Smooth muscle cell (in vitro differentiated cells): ENCODE results near the gene AGPAT2. TPM values are rescaled to one million over a fixed set of nuclear protein-coding genes. Genes with fewer than 3 reads are reported as not detected.

Experiments used
- DNase-seq: peaks from one replicate; lab custom pipeline; 2025; ENCODE audit not compliant: unreplicated experiment; lab: John Stamatoyannopoulos, UW
- H2AFZ ChIP-seq: fragments of 200-600 bp; sonication (generic); 2 replicates; pipeline ENCODE4 v1.6.0; 2016; ENCODE audit warnings: antibody characterized with exemption, low read depth, mild to moderate bottlenecking
- H3F3A ChIP-seq: fragments of 200-600 bp; sonication (generic); 2 replicates; pipeline ENCODE4 v1.6.0; 2017; ENCODE audit warnings: antibody characterized with exemption, low read depth
- H3K27ac ChIP-seq: fragments of 200-600 bp; sonication (generic); 2 replicates; pipeline ENCODE4 v1.5.1; 2016; ENCODE audit warnings: low read depth, mild to moderate bottlenecking
- H3K27me3 ChIP-seq: fragments of 200-600 bp; sonication (generic); 2 replicates; pipeline ENCODE4 v1.6.1; 2016; ENCODE audit warnings: low read depth, mild to moderate bottlenecking
- H3K36me3 ChIP-seq: fragments of 200-600 bp; sonication (generic); 2 replicates; pipeline ENCODE4 v1.5.1; 2016; ENCODE audit warnings: low read depth
- H3K4me1 ChIP-seq: fragments of 200-600 bp; sonication (generic); 2 replicates; pipeline ENCODE4 v1.5.1; 2016; ENCODE audit warnings: low read depth
- H3K4me2 ChIP-seq: fragments of 200-600 bp; sonication (generic); 2 replicates; pipeline ENCODE4 v1.6.0; 2016; ENCODE audit warnings: mild to moderate bottlenecking
- H3K4me3 ChIP-seq: fragments of 200-600 bp; sonication (generic); 2 replicates; pipeline ENCODE4 v1.5.1; 2016; ENCODE audit warnings: mild to moderate bottlenecking
- H3K79me2 ChIP-seq: fragments of 200-600 bp; sonication (generic); 2 replicates; pipeline ENCODE4 v1.6.0; 2016; ENCODE audit warnings: low read depth, mild to moderate bottlenecking
- H3K9ac ChIP-seq: fragments of 200-600 bp; sonication (generic); 2 replicates; pipeline ENCODE4 v1.6.0; 2016; ENCODE audit warnings: low read depth
- H3K9me3 ChIP-seq: fragments of 200-600 bp; sonication (generic); replicated peaks from 2 replicates; pipeline ENCODE4 v1.5.1; 2016; ENCODE audit warnings: low read depth
- H4K20me1 ChIP-seq: fragments of 200-600 bp; sonication (generic); 2 replicates; pipeline ENCODE4 v1.6.0; 2016; ENCODE audit warnings: low read depth
- WGBS: methylation state at CpG from one replicate; pipeline ENCODE4 v1.1.7; 2016; ENCODE audit warnings: low lambda C conversion rate; 5-methylcytosine and 5-hydroxymethylcytosine counted together
- polyA plus RNA-seq: library from polyadenylated mRNA; unstranded; fragments of >200 nt; fragmentation: Nextera tagmentation; extraction: Ambion mirVana; gene quantifications from 2 replicates; pipeline ENCODE4 v1.2.1, GENCODE V29; 2016
- total RNA-seq: library from RNA; depleted of rRNA; stranded (reverse); fragments of >200 nt; gene quantifications from 2 replicates; pipeline ENCODE4 v1.2.3, GENCODE V29; 2014
- TF ChIP-seq, protein P1 (sequence below): fragments of 200-600 bp; sonication (generic); IDR thresholded peaks from 2 replicates; pipeline ENCODE4 v1.5.1; 2017; ENCODE audit warnings: borderline replicate concordance, mild to moderate bottlenecking, antibody characterized with exemption; ENCODE audit not compliant: insufficient read depth, poor library complexity, severe bottlenecking

Gene AGPAT2
- total and polyA plus RNA-seq, 2 experiments from 2014 or later = 42.9 to 105 TPM

DNA sequence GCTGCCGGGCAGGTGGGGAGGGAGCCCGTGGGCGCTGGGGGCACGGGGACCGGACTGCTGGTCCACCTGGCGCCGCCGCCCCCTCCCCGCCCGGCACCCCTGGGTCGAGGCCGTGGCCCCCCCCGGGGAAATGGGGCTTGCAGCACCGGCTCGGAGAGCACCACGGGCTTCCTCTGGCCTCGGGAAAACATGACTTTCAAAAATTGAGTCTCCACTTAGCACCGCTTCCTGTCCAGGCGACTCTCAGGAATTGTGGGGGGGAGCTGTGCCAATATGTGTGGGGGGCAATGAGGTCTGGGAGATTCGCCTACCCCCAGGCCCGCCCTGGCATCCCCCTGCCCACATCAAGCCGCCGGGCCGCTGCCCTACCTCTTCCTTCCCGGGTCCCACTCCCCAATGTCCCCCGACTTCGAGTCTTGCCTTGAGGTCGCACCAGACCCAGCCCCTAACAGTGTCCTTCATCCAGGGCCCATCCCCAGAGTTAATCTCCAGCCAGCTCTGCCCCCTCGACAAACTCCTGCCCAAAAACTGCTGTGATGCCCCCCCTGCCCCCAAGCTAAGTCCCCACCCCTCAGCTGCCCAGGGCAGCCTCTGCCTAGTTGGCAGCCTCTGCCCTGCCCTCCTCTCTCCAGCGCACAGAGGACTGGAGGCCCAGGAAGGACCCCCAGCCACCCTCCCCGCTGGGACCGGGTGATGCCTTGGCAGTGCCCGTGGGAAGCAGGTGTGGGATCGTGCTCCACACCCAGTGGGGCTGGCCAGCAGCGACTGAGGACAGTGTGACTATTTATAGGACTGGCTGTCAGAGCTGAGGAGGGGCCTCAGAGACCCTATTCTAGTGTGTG, 20.7 kb downstream of the AGPAT2 start:
- Histone ChIP-seq H3K4me2 (peak overlapping the region; percentile 85), H2AFZ (no peak overlapping the region), H3K79me2 (no peaks in the 10 kb centered on the region), H3F3A (no peaks in the 10 kb centered on the region), H3K9ac (no peak overlapping the region), H3K4me3 (peak overlapping the region; percentile 50), H3K36me3 (no peaks in the 10 kb centered on the region), H3K27me3 (no peaks in the 10 kb centered on the region), H3K9me3 (no peaks in the 10 kb centered on the region), H3K4me1 (no peaks in the 10 kb centered on the region), H4K20me1 (no peaks in the 10 kb centered on the region), H3K27ac (no peak overlapping the region)
- WGBS = 48% methylated on average over 23 of the region's 35 CpGs
- TF ChIP-seq, protein P1, sequence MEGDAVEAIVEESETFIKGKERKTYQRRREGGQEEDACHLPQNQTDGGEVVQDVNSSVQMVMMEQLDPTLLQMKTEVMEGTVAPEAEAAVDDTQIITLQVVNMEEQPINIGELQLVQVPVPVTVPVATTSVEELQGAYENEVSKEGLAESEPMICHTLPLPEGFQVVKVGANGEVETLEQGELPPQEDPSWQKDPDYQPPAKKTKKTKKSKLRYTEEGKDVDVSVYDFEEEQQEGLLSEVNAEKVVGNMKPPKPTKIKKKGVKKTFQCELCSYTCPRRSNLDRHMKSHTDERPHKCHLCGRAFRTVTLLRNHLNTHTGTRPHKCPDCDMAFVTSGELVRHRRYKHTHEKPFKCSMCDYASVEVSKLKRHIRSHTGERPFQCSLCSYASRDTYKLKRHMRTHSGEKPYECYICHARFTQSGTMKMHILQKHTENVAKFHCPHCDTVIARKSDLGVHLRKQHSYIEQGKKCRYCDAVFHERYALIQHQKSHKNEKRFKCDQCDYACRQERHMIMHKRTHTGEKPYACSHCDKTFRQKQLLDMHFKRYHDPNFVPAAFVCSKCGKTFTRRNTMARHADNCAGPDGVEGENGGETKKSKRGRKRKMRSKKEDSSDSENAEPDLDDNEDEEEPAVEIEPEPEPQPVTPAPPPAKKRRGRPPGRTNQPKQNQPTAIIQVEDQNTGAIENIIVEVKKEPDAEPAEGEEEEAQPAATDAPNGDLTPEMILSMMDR = no peak
- DNase-seq = no peak

- Histone ChIP-seq H3K4me2 (peak overlapping the region; percentile 95), H3K27ac (no peak overlapping the region), H3K4me1 (no peaks in the 10 kb centered on the region), H4K20me1 (no peaks in the 10 kb centered on the region), H3F3A (no peaks in the 10 kb centered on the region), H3K4me3 (peak overlapping the region; percentile 51), H3K36me3 (no peaks in the 10 kb centered on the region), H3K27me3 (no peaks in the 10 kb centered on the region), H3K9ac (no peak overlapping the region), H3K9me3 (no peaks in the 10 kb centered on the region), H2AFZ (no peak overlapping the region), H3K79me2 (no peaks in the 10 kb centered on the region)
- no CpG with 5 or more reads among the region's 109 CpGs for WGBS
- TF ChIP-seq, protein P1 = no peak
- DNase-seq = no peak
These were observed 21.4 kb downstream of the AGPAT2 start for GRCh38 chr9:136665704-136666371.

- Histone ChIP-seq H3K79me2 (no peaks in the 10 kb centered on the region), H4K20me1 (no peaks in the 10 kb centered on the region), H3K9me3 (no peaks in the 10 kb centered on the region), H3K27me3 (no peaks in the 10 kb centered on the region), H3K4me3 (peak overlapping the region; percentile 51), H3K27ac (no peak overlapping the region), H3K4me1 (no peaks in the 10 kb centered on the region), H3K4me2 (peak overlapping the region; percentile 95), H2AFZ (peak overlapping the region; percentile 66), H3K9ac (no peak overlapping the region), H3F3A (no peaks in the 10 kb centered on the region), H3K36me3 (no peaks in the 10 kb centered on the region)
- 15% methylated on average over 22 of the region's 49 CpGs for WGBS
- TF ChIP-seq, protein P1 = peak; percentile 21
- DNase-seq = no peak
These were observed 22.1 kb downstream of the AGPAT2 start for GRCh38 chr9:136665111-136665703.
